Measurements from ENCODE around the gene SIM2.

DNA sequence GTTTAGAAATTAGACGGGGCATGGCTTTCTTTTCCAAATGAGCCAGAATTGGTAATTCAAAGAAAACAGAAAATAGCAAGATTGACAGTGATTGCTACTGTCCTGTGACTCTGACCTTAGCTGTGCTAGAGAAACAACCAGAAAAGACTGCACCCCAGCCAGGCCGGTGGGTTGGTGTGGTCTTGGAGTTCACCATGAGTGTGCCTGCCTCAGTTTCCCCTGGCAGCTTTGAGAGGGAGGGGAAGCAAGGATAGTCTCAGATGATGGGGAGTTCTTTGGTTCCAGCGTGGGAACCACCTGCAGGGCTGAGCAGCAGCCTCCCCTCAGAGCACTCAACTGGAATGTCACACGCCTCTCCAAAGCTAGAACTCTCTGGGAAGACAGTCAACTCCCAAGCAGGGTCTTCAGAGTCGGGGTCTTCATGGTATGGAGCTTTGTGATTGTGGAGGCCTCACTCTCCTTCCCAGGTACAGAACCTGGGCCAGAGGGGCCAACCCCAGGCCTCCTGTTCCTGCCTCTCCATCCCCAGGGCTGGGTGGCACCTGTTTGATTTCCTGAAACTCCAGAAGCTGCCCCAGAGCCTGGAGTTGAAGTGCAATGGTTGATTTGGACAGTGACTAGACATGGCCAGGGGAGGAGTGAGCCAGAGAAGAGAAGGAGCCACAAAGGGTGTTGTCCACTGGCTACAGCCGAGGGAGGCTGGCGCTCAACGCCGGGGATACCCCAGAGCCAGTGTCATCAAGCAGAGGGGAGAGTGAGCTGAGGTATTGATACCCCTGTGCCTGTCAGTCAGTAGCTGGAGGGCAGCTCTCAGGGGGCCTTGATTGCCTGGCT is 35.7 kb downstream of the SIM2 start:
- TF ChIP-seq, protein P1, sequence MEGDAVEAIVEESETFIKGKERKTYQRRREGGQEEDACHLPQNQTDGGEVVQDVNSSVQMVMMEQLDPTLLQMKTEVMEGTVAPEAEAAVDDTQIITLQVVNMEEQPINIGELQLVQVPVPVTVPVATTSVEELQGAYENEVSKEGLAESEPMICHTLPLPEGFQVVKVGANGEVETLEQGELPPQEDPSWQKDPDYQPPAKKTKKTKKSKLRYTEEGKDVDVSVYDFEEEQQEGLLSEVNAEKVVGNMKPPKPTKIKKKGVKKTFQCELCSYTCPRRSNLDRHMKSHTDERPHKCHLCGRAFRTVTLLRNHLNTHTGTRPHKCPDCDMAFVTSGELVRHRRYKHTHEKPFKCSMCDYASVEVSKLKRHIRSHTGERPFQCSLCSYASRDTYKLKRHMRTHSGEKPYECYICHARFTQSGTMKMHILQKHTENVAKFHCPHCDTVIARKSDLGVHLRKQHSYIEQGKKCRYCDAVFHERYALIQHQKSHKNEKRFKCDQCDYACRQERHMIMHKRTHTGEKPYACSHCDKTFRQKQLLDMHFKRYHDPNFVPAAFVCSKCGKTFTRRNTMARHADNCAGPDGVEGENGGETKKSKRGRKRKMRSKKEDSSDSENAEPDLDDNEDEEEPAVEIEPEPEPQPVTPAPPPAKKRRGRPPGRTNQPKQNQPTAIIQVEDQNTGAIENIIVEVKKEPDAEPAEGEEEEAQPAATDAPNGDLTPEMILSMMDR (IDR thresholded peaks at IDR 0.05) = no peak
- no peak for TF ChIP-seq POLR2A (IDR thresholded peaks at IDR 0.05)

All from testis (tissue), 2 donors.